ENCODE results near the gene AKR7A3. TPM values are rescaled to one million over a fixed set of nuclear protein-coding genes. Genes with fewer than 3 reads are reported as not detected.

Gene AKR7A3
- total RNA-seq, 2 experiments from 2014 or later: 0.84 to 1.4 TPM

- Histone ChIP-seq H3K9me3 (ENCODE audit: control insufficient read depth in 1 of 2, insufficient read depth in 1 of 2, low read length in 2 of 2) (no peaks in the 10 kb centered on the region), H3K4me1 (ENCODE audit: insufficient read depth, low read length) (peaks cover 40% of the 10 kb centered on the region), H3K4me3 (ENCODE audit: low read length) (peak overlapping the region; percentile 80), H3K27me3 (ENCODE audit: control insufficient read depth in 1 of 2, insufficient read depth in 2 of 2, low read length in 2 of 2) (no peaks in the 10 kb centered on the region), H3K27ac (ENCODE audit: low read depth in 1 of 2, low read length in 2 of 2) (peak overlapping the region; percentile 93 to 95), H3K36me3 (ENCODE audit: insufficient read depth, low read length) (peaks cover 17% of the 10 kb centered on the region)
- CTCF ChIA-PET: interaction anchor here (1.1 to 1.5 kb wide), 2 partner anchors 9 to 1382 kb away, joined by 3 read pairs; no protein-coding TSS in a partner anchor
- DNase-seq (no peak), ATAC-seq (ENCODE audit: poor library complexity) (no peak)
- Mint-ChIP-seq H3K27me3 (no peaks in the 10 kb centered on the region), H3K4me3 (peak overlapping the region; percentile 96), H3K4me1 (ENCODE audit: low read depth) (peaks cover 34% of the 10 kb centered on the region), H3K9me3 (no peaks in the 10 kb centered on the region), H3K27ac (peak overlapping the region; percentile 94), H3K36me3 (ENCODE audit: low read depth) (peaks cover 17% of the 10 kb centered on the region)
- POLR2A ChIA-PET: interaction anchor here (1.0 to 3.1 kb wide), 6 partner anchors 11 to 396 kb away, joined by 3 to 26 read pairs (median 5); partner anchors contain the start of gene UBR4
- no peak for TF ChIP-seq CTCF (IDR thresholded peaks at IDR 0.05)
- intact Hi-C loops (cut with DNase I, micrococcal nuclease): loop anchor here (1.0 to 5.0 kb wide), 5 partner anchors 40 to 1257 kb away; partner anchors contain the start of genes UBR4 (in 2 of the 2), ALDH4A1 (in 1 of the 2), CAPZB (in 1 of the 2) and MUL1 (in 1 of the 2)
Observed at GRCh38 chr1:19250629-19251304, 37.8 kb downstream of the AKR7A3 start.

DNA sequence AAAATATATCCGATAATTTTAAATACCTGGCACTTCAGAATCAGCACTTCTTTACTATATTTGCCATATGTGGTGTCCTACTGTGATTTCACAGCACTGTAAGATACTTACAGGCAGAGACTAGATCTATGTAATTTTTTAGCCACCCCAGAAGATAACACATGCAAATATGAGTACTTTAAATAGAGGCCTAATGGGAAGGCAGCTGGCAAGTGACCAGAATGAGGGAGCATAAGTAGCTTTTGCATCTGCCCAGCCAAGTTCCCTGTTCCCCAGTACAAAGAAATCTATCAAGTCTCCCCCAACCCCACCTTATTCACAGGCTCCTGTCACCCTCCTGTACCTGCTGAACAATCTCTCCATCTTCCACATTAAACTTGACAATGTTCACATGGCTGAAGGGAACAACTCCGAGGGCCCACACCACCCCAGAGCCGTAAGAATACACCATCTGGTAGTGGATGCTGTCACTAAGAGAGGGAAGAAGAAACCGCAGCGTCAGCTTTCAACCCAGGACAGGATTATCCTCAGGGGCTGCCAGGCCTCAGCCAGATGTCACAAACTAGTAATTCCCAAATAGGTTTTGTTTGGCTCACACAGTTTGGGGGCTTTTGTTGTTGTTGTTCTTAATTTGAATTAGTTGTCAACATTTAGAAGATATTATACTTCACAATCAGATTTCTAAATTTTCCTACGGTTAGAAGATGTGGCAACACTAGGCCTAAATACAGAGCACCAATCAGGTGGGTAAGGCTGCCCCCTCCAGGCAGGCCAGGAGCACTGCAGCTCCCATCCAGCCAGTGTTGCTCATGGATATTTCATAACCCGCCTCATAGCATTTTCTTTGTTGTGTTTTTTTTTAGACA, 47.7 kb downstream of the AKR7A3 start:
- H3K9me3 Mint-ChIP-seq: no peaks in the 10 kb centered on the region
- ChIA-PET CTCF (interaction anchor here (0.6 to 2.1 kb wide), 13 partner anchors 11 to 163 kb away, joined by 3 to 10 read pairs (median 4); partner anchors contain the start of genes EMC1 and MRTO4), POLR2A (interaction anchor here (0.6 to 1.0 kb wide), 3 partner anchors 75 to 245 kb away, joined by 3 to 4 read pairs (median 3); no protein-coding TSS in a partner anchor)
- ATAC-seq (ENCODE audit: poor library complexity) (peak; percentile 100), DNase-seq (peak; percentile 48 to 81 (median 64))
- Histone ChIP-seq H3K27ac (ENCODE audit: low read depth in 1 of 2, low read length in 2 of 2) (no peak overlapping the region), H3K36me3 (ENCODE audit: insufficient read depth, low read length) (peaks cover 81% of the 10 kb centered on the region), H3K4me1 (ENCODE audit: insufficient read depth, low read length) (no peaks in the 10 kb centered on the region), H3K27me3 (ENCODE audit: control insufficient read depth in 1 of 2, insufficient read depth in 2 of 2, low read length in 2 of 2) (no peaks in the 10 kb centered on the region), H3K9me3 (ENCODE audit: control insufficient read depth in 1 of 2, insufficient read depth in 1 of 2, low read length in 2 of 2) (no peaks in the 10 kb centered on the region), H3K4me3 (ENCODE audit: low read length) (no peak overlapping the region)
- no peaks in the 10 kb centered on the region for H3K4me1 Mint-ChIP-seq (ENCODE audit: low read depth)
- intact Hi-C loops (cut with DNase I, micrococcal nuclease): loop anchor here (1.0 to 5.0 kb wide), 6 partner anchors 62 to 644 kb away; no protein-coding TSS in a partner anchor
- H3K4me3 Mint-ChIP-seq: no peak overlapping the region
- no peaks in the 10 kb centered on the region for H3K27me3 Mint-ChIP-seq
- peak; percentile 97 for TF ChIP-seq CTCF (IDR thresholded peaks at IDR 0.05)
- peaks cover 85% of the 10 kb centered on the region for H3K36me3 Mint-ChIP-seq (ENCODE audit: low read depth)
- H3K27ac Mint-ChIP-seq: no peak overlapping the region

DNA sequence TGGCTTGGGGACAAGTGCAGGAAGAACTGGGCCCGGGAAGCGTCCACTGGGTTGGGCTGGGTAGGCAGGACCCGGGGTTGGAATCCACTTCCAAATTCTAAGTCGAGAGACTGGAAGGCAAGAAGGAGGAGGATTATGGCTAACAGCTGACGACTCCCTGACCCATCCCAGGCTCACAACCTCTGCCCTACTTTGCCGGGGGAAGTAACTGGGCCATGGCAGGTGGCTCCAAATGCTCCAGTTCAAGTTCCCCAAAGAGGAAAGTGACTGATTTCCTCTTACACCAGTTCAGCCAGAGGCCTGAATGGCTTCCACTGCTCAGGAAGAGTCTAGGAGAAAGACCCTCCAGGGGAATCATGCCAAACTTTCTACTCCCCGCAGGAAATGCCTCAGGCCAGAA, 48.7 kb downstream of the AKR7A3 start:
- H3K36me3 ChIP-seq (ENCODE audit: insufficient read depth, low read length): peaks cover 85% of the 10 kb centered on the region
- Mint-ChIP-seq H3K27me3 (no peaks in the 10 kb centered on the region), H3K4me3 (no peak overlapping the region), H3K27ac (no peak overlapping the region), H3K4me1 (ENCODE audit: low read depth) (no peaks in the 10 kb centered on the region), H3K36me3 (ENCODE audit: low read depth) (peaks cover 82% of the 10 kb centered on the region), H3K9me3 (no peaks in the 10 kb centered on the region)
- intact Hi-C loops (cut with DNase I, micrococcal nuclease): loop anchor here in 1 of 2 experiments (2.0 to 5.0 kb wide), 4 partner anchors 61 to 643 kb away; no protein-coding TSS in a partner anchor
- TF ChIP-seq CTCF (IDR thresholded peaks at IDR 0.05): no peak
- H3K27me3 ChIP-seq (ENCODE audit: control insufficient read depth in 1 of 2, insufficient read depth in 2 of 2, low read length in 2 of 2): no peaks in the 10 kb centered on the region
- ATAC-seq (ENCODE audit: poor library complexity) (no peak), DNase-seq (no peak)
- H3K4me1 ChIP-seq (ENCODE audit: insufficient read depth, low read length): no peaks in the 10 kb centered on the region
- H3K9me3 ChIP-seq (ENCODE audit: control insufficient read depth in 1 of 2, insufficient read depth in 1 of 2, low read length in 2 of 2): no peaks in the 10 kb centered on the region
- ChIA-PET CTCF (interaction anchor here (1.1 to 2.1 kb wide), 3 partner anchors 12 to 60 kb away, joined by 3 to 10 read pairs (median 4); partner anchors contain the start of genes EMC1 and MRTO4), POLR2A (interaction anchor here (0.6 kb wide), 1 partner anchor 74 kb away, joined by 3 read pairs; no protein-coding TSS in a partner anchor)
- H3K27ac ChIP-seq (ENCODE audit: low read depth in 1 of 2, low read length in 2 of 2): no peak overlapping the region
- no peak overlapping the region for H3K4me3 ChIP-seq (ENCODE audit: low read length)
